GM21360 (cell line): ENCODE data around the gene MARCHF10.

Experiments
- ATAC-seq: cut with Tn5 transposase; IDR thresholded peaks from one replicate; pipeline ENCODE4 v1.9.1; 2021; ENCODE audit warnings: mild to moderate bottlenecking, moderate library complexity; ENCODE audit not compliant: unreplicated experiment

MARCHF10 gene

DNA sequence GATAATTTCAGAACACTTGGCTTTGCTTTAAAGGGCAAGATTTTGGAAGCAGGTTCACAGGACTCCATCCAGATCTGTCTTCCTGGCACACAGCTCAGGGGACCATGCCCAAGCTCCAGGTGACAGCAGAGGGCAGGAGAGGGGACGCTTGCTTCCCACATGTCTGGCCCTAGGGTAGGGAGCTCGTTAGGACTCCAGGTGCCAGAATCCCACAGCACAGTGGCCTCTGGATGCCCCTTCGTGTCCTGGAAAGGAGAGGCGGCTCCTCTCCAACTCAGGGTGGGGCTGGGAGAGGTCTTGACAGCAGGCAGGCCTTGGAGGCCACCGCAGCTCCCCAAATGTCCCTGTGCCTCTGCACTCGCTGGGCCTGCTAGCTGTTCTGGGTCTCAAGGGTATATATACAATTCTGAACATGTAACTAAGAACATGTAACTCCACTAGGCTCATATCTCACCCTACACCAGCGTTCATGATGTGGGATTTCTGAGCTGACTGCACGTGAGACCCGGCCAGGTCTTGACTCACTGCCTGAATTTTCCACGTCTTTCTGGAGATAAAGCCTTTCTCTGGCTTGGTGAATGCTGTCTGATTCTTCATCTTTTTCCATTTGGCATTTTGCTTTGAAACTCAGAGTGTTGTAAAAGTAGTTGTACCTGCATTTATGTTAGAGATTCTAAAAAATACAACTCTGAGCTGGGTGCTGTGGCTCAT lies 52.8 kb downstream of the MARCHF10 start:
- ATAC-seq: no peak

DNA sequence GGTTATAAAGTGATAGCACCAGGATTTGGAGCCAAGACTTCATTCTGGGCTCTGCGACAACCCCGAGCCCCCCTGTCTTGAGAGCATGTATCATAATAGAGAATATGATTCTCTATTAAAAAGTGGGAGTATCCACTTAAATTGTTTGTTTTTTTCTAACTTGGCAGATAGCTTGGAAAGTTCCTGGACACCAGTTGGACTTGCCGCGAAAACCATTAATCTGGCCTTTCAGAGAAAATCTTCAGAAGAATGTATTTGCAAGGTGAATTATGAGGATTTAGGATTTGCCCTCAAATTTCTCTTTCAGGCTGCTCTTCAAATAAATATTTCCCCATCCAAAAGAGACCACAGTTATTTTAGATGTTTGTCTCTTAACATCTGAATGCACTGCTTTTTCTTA lies 53.5 kb downstream of the MARCHF10 start:
- ATAC-seq: no peak

DNA sequence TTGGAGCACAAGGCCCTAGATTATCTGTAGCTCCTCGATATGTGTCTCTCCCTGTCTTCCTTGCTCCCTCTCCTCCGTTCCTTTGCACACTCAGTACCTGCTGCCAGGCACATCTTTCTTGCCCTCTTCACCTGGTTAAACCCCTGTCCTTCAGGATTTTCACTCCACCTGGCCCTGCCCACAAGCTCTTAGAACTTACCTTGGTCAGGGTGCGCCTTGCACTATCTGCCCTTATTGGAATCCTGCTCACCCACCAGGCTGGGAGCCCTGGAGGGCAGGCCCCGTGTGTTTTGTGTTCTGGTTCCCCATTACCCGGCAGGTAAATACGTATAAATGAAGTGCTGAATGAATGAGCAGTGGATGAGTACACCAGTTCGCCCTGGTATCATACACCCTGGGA lies 54.6 kb downstream of the MARCHF10 start:
- no peak for ATAC-seq

DNA sequence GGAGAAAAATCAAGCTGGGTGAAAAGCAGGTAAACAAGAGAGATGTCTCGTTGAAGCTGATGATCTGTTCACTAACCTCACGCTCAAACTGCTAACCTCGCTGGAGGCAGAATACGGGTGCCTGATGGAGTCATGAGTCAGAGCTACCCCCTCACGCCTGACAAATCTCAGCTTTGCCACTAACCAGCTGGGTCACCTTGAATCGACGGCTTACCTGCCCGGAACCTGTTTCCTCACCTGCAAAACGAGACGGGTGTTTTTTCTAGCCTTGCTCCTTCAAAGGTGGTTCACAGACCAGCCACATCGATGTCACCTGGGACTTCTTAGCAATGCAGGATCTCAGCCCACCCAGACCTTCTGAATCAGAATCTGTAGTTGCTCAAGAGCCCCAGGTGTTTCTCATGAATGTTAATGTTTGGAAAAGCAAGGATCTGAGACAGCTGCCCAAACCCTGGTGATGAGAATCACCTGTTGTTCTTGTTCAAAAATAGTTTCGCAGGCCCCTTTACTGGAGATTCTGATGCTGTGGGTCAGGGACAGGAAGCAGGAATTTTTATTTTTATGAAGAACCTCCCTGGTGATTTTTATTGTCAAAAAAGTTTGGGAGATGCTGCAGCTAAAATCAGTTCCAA lies 56.9 kb downstream of the MARCHF10 start:
- ATAC-seq: no peak

GRCh38 chr17:62750631-62751051 lies 57.5 kb downstream of the MARCHF10 start:
- ATAC-seq: no peak

DNA sequence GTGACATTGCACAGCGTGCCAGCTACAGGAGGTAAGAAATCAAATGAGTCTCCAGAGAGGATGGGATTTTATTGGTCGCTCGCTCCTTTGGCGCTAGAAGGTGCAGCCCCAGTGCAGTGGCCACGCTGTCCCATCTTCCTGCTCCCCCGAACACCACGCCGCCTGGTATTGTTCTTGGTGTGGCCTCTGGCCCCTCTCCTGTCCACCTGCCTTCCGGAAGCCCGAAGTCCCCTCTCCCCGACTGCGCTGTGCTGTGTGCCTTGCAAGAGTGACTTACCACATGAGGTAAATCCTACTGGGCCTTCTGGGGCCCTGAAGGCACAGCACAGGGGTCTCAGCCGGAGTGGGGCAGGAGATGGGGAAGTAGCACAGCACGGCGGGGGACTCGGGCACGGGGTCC lies 58.2 kb downstream of the MARCHF10 start:
- ATAC-seq: no peak

GRCh38 chr17:62746941-62747340 lies 61.2 kb downstream of the MARCHF10 start:
- no peak for ATAC-seq

DNA sequence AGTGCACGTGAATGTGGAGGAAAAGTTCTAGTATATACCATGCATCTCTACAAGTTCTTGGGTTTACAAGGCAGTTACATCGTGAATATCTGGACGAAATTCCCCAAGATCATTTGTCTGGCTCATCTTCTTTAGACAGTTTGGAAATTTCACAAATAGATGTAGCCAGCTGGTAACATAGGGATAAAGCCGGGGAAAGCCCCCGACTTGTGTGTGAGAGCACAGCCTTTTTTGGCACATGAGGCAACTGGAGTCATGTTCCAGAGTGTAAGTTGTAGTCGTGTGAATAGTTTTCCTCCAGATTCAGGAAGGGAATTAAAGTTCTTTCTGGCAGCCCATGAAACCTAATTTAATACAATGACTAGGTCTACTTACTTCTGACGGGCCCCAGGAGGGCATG lies 62.3 kb downstream of the MARCHF10 start:
- ATAC-seq: no peak

DNA sequence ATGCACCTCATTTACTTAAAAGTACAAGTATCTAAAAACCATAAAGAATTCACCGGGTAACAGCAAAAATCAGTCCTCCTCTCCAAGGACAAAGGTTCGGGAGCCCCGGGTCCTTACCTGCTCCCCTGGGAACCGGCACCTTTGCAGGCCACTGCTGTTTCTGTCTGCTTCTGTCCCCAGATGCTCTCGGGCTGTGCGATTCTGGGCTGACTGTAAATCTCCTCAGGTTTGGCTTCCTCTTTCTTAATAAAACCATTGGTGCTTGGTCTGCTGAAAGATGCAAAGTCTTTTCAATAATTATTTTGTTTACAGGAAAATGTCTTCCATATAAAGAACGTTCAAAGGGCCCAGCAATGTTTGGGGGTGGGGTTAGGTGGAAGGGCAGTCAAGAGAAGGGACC lies 63.9 kb downstream of the MARCHF10 start:
- ATAC-seq: no peak

GRCh38 chr17:62741290-62741689 lies 66.8 kb downstream of the MARCHF10 start:
- no peak for ATAC-seq

DNA sequence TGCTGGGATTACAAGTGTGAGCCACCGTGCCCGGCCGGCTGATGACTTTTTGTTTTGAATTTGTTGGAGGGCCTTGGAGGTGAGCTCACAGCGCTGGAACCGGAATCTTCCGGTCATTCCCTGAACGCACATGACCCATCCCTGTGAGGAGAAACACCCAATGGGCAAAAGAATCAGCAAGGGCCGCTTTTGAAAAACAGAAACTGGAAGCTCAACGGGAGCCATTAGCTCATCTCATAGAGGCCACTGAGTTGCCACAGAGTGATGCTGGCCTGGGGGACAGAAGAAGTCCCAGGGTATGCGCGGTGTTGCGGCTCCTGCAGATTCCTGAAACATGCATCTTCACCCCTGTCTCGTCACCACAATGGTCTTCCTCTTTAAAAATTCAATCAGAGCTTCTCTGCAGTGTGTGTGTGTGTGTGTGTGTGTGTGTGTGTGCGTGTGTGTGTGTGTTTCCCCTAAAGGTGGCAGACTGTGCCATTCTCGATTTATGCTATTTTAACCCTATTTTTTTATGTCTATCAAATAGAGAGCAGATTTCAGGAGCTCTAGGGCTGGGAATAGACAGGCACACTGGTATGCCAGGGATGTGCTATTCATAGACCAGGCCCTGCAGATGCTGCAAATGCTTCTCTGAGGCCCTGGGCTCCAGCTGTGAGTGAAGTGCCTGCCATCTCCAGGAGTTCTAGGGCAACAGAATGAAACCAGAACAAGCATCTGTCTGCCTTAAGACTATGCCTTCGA lies 68.3 kb downstream of the MARCHF10 start:
- ATAC-seq: no peak

- no peak for ATAC-seq
Measured at GRCh38 chr17:62738281-62738680, 69.8 kb downstream of the MARCHF10 start.

DNA sequence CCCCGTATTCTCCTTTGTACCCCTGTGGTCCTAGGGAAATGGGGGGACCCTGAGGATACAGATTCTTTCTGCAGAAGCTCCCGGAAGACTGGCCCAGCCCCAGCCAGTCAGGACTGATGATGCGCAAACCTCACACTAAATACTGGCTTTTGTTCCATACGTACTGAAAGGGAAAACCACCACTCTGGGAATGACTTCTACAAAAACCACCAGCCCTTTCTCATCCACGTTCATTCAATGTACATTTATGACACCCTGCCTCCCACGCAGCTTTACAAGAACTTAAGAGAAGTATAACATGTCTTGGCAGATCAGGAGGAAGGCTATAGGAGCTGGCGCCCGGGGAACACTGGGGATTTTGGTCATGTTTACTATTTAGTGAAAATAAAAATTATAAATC lies 70.6 kb downstream of the MARCHF10 start:
- ATAC-seq: no peak

GRCh38 chr17:62735044-62735651 lies 73.0 kb downstream of the MARCHF10 start:
- ATAC-seq: no peak

DNA sequence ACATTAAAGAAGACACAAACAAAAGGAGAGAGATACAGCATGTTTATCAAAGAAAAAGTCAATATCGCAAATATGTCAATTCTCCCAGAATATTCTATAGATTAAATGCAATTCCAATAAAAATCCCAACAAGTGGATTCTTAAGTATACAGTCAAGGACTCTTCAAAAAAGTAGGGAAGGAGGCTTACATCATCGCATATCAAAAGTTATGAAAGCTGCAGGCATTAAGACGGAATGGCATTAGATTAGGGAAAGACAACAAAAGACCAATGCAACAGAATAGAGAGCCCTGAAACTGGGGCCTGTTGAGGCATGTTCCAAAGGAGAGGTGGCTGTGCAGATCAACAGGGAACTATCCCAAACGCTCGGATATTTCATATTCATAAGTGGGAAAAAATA lies 76.0 kb downstream of the MARCHF10 start:
- ATAC-seq: no peak

DNA sequence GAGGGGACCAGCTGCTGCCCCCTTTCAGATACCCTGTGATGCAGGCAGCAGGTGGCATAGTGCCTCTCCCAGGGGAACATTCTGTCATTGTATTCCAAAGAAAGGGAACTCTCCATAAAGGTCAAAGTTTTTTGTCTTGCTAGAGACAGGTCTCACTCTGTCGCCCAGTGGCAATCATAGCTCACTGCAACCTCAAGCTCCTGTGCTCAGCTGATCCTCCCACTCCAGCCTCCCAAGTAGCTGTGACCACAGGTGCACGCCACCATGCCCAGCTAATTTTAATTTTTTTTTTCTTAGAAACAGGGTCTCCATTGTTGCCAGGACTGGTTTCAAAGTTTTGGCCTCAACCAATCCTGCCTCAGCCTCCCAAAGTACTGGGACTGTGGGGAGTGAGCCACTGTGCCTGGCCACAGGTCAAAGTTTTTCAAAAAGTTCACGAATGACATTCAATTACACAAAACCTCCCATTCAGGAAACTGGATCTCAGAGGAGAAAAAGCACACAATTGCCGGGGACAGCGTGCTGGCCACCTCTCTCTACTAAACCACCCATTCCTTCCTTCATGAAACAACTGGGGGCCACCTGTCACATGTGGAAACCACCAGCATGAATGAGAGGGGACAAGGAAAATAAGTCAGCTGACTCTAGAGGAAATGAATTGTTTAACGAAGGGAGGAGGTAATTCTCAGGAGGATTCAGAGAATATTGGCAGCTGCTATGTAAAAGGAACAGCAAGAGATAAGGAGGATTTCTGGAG lies 80.0 kb downstream of the MARCHF10 start:
- ATAC-seq: no peak

DNA sequence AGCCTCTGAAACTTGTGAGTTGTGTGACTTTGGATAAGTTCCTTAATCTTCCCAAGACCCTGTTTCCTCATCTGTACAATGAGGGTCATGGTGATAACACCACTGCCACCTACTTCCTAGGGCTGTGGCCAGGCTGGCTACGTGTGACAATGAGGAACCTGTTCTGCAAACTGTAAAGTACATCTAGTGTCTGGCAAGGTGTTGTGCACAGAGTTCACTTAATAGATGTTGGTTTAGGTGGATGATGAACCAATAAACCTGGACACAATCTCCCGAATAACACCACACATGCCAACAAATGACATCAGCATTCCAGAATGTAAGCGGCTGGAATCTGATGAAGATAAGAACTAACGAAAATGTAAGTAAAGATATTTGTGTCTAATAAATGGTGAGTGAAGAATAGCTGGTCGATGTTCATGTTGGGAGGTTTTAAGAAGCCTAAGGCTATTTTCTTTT lies 82.3 kb downstream of the MARCHF10 start:
- ATAC-seq: no peak

DNA sequence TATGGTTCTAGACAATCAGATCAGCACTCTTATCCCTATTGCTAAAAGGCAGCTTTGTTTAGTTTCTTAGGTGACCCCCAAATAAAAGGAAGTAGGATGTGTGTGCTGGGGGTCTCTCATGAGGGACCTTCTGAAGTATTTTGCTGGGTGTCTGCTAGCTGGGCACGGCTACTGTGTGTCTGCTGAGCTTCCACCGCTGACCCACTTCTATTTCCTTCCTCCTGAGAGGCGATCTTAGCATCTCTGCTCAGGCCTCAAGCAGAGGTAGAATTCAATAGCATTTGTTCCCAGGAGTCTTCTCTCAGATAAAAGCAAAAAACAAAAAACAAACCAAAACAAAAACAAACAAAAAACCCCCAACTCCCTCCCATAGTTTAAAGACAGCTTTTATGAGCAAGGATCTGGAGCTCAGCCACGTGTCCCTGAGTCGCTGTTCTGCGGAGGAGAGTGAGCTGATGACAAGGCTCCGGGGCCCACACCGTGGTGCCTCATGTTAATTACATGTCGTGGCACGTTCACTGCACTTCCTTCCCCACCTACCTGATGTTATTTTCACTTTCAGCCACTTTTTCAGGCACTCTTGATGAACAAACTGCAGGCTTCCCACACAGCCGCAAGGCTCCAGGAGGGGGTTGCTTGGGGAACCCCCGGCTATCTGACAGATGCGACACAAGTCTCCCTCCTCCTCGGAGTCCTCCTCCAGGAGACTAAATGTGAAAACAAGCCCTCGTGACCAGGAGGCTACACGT lies 83.5 kb downstream of the MARCHF10 start:
- peak; percentile 92 for ATAC-seq

- no peak for ATAC-seq
Measured at GRCh38 chr17:62723842-62724241, 84.3 kb downstream of the MARCHF10 start.

GRCh38 chr17:62722625-62723024 lies 85.5 kb downstream of the MARCHF10 start:
- no peak for ATAC-seq
